Raji (cell line): ENCODE results near the gene DTL.

Experiments
- POLR2A ChIP-seq: IDR thresholded peaks from 2 replicates; pipeline ENCODE4 v1.6.1; 2011; ENCODE audit warnings: low read depth, low read length, control low read depth; ENCODE audit not compliant: insufficient read depth

DTL gene

DNA sequence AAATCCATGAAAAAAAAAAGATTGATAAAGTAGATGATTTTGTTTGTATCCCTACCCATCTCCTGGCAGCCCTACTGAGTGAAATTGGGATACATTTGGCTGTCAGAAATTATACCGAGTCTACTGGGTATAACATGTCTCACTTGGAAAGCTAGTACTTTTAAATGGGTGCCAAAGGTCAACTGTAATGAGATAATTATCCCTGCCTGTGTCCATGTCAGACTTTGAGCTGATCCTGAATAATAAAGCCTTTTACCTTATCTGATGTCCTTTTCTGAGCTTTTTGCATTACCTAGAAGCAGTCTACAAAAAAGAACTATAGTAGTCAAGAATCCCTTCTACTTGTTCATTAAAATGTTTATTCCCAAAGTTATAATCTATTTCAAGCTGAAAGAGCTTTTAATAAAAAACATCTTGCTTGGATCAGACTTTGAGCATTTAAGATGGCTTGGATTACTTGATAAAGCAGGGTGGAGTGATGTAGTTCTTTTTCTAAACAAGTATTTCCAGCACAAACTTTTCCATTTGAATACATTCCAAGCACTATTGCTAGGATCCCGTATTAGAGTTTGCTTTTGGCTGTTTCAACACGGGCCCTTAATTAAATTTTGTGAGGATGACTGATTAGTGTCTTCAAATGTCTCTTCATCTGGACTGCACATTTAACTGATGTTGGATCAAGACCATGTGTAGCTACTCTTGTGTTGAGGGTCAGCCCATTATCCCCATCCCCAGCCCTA is 69.2 kb downstream of the DTL start:
- TF ChIP-seq POLR2A: no peak

DNA sequence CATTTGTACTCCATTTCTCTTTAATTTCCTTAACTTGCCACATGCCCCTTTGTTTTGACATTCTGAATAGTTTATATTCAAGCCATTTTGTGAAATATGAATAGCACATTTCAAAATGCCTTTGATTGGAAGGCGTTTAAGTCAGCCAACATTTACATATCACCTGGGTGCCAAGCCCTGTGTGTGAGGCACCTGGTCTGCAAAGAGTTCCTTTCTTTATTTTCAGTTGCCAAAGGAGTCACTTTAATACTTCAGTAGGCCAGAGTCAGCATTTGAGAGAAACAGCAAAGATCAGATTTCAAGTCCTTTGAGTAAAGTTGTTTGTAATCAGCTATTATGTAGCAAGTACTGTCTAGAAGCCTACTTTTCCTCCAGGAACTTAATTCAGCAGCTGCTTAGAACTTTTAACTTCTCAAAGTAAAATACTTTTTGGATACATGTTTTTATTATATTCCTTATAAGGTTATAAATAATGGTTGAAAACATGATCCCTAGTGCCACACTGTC is 70.8 kb downstream of the DTL start:
- no peak for TF ChIP-seq POLR2A

DNA sequence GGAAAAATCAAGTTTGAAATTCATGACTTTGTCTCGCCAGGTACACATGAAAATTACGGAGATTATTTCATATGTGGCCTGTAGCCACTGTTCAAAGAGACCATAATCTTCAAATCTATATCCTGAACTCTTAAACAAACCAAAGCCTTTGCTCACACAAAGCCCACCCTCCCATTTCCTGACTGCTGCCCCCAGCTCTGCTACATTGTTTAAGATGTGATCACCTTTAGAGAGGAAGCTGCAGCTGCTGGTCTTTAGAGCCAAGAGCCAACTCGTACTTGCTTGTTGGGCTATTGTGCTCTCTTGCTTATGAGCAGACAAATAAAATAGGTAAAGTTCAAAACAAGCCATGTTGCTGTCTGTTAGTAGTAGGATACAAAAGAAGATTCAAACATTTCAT is 71.9 kb downstream of the DTL start:
- TF ChIP-seq POLR2A: no peak

DNA sequence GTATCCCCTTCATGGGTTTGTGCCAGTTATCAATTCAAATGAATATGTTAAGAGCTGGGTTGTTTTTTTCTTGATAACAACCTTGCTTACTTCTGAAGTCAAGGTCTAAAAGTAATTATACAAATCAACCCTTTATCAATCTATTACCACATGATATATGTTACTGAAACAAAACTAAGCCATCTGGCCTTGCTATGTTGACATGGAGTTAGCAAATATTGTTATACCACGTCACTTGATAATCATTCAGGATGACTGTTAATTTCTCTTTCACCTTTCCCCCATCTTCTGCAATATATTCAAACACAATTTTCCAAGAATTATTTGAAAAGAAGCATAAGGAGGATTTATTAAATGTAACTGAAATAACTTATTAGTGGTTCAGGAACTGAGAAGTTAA is 72.6 kb downstream of the DTL start:
- TF ChIP-seq POLR2A: no peak

DNA sequence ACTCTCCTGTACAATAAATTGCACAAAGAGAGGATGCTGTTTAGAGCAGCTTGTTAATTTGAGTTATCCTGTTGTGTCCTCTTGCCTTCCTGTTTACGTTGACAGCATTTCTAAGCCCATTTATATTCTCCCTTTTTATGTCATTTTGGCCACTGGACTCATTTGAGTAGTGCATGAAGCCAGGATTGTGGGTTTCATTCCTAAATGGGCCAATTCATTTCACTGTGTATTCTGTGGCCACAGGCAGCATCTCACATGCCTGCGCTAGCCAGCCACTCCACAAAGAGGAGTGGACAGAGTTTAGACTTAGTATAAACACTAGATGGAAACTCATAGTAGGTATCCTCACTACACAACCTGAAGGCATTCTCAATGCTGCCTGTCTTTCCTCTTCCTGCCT is 73.4 kb downstream of the DTL start:
- no peak for TF ChIP-seq POLR2A

DNA sequence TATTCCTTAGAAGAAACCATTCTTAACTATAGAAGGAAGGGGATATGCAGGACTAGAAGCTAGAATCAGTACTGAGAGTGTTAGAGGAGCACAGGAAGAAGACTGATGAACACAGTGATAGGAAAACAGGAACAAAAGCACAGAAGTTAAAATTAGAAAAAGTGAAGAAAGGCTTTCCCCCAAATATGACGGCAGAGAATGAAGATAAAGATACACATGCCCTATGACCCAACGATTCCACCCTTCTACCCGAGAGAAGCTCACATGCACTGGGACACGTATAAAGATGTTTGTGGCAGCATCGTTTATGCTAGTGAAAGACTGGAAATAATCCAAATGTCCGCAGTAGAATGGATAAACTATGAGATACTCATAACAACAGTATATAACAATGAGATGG is 74.2 kb downstream of the DTL start:
- no peak for TF ChIP-seq POLR2A

DNA sequence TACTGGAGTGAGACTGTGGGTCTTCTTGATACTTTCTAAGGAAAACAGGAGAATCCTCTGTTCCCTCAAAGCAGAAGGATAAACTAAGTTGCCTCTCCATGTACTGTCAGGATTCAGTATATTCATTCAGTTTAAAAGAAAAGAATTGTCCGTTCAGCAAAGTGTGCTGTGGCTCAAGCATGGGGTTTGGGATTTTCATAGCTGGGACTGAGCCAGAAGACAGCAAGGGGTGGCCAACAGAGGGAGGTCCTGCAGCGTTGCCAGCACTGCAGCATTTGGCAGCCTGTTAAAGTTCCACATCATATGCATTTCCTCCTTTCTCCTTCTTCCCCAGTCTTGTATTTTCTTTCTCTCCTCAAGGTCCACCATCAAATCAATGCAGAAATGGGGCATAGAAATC is 75.1 kb downstream of the DTL start:
- TF ChIP-seq POLR2A: no peak

DNA sequence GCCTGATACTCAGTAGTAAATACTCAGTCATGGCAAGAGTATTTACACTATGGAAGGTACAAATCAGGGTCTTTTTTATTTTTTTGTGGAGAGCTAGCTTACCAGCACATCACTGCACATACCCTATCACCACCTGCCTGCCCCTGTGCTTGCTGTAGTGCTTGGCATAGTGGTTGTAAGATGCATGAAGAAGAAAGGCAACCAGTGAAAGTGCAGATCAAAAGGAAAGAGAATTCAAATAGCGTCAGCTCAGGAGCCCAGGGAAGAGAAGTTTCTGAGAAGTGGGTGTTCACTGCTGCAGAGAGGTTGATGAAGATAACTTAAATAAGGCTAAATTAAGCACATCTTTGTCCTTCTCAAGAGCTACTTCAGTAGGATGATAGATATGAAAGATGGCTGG is 76.0 kb downstream of the DTL start:
- no peak for TF ChIP-seq POLR2A

DNA sequence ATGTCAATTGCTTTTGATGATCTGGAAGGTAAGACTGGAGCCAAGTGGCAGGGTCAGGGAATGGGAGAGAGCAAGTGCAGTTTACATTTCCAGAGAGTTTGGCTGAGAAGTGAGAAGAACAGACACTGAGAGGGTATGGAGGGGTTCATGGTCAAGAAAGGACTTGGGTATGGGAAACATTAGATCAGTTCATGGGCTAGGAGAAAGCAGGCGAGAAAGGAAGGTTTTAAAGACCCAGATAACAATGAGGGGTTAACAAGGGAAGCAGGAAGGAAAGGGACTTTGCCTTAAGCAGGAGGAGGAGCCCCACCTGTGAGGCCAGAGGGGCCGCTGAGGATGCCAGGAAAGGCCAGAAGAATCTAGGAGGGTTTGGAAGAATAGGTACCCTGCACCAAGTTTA is 78.2 kb downstream of the DTL start:
- no peak for TF ChIP-seq POLR2A

DNA sequence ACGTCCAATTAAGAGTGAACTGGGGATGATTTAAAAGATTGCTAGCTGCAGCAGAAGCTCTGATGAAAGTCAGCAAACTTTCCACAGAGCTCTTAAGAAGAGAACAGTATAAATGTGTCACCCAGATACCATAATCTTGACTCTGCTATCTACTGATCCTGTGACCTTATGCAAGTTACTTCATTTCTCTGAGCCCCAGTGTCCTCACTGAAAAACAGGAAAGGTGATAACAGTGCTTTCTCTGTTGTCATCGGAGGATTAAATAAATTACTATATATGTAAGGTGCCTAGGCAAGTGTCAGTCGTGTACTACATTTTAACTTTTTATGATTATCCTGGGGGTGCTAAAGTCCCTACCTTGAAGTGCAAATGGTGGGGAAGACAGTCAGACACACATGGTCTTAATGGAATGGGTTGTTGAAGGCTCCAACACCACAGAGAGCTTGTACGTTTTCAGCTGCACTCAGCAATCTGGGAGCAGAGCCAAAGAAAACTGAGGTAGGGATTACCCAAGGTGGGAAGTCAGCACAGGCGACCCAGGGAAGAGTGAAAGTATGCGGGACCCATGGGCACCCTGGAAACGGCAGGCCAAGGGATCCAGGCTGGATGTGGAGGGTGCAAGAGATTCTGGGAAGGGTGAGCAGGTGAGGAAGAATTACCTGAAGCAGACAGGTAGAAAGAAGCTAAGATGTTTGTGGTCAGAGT is 82.8 kb downstream of the DTL start:
- TF ChIP-seq POLR2A: no peak

DNA sequence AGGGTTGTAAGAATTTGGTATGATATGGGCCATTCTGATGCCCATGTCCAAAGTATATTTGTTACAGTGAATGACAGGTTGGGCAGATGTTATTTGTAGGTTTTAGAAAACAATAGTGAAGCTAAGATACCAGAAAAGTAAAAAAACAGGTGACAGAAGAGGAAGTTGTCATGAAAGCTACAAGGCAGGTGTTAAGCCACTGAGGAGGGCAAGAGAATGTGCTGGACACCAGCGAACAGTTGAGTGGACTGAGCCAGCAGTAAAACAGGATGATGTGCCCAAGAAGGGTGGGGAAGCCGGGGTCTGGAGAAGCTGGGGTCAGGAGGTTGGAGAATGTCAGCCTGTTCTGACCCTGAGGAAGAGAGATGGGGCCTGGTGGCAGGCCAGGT is 83.3 kb downstream of the DTL start:
- no peak for TF ChIP-seq POLR2A

DNA sequence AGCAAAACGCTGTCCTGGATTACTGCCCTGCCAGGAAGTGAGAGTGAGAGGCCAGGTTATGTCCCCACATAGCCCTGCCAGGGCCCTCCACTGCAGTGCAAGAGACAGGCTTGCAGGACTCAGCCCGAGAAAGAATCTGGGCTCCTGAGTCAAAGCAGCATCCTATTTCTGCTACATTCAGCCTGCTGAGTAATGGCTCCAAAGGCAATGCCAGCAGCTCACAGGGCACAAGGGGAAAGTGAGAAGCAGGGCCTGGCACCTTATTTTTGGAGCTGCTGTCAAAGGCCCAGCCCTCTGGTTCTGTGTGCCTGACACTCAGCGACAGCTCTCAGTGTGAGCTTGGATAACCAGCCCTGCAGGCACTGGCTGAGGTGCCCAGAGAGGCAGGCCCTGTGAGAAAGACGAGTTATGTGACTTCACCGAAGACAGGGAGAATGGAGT is 83.9 kb downstream of the DTL start:
- no peak for TF ChIP-seq POLR2A

DNA sequence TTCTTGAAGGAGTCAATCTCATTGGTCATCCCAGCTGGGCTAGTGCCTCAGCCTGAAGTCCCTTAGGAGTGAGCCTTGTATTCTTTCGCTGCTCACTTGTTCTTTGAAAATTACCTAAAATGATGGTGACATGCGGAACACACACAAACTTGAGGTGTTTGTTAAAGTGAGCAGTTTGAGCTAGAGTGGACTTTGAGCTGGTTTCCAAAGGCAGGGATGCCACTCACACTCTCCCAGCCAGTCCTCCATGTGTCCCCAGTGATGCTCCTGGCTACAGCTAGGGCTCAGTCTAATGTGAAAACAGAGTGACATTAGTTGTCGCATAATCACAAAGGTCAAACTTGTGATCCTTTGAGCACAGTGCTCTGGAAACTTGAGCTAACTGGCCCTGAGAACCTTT is 84.3 kb downstream of the DTL start:
- no peak for TF ChIP-seq POLR2A

DNA sequence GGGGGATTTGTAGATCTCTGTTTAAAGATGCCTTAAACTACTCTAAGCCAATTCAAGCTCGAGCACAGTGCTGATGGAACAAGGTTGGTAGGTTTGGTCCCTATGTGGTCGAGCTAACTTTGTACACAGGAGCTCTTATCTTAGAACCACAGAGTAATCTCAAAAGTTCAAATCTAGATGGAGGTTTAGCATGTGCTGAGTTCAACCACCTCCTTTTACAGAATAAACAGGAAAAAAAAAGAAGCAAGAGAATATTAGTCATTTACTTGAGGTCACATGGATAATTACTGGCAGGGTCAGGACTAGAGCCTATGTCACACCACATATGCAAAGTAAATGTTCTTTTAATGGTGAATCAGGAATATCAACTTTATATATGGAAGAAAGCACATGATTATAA is 86.2 kb downstream of the DTL start:
- TF ChIP-seq POLR2A: no peak

DNA sequence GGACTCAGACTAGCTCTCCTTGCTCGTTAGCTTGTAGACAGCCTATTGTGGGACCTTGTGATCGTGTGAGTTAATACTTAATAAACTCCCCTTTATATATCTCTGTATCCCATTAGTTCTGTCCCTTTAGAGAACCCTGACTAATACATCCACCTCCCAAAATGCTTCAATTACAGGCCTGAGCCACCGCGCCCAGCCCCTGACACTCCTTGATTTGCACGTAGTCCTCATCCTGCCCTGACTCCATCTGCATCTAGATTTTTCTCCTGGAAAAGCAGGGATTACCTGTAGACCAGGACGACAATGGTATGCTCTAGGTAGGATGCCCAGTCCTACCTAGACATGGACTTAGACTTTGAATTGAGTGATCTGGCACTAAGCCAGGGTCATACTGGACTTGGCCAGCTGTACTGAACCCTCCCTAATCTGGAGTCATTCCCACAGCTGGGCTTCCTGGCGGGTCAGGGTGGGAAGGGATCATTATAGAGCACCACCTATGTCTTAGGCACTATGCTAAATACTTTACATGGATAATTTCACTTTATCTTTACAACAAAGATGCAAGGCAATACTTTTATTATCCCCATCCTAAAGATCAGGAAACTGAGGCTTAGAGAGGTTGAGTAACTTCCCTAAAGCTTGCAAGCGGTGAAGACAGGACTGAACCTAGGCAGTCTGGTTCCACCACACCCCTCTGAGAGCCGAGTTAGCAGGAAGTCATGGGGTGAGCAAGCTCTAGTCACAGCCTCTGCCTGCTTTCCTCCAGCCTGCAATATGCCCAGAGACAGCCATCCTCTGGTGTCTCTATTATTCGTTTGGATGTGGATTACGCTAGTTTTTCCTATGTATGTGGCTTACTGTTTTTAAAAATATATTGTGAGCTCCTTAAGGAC is 89.4 kb downstream of the DTL start:
- TF ChIP-seq POLR2A: no peak

DNA sequence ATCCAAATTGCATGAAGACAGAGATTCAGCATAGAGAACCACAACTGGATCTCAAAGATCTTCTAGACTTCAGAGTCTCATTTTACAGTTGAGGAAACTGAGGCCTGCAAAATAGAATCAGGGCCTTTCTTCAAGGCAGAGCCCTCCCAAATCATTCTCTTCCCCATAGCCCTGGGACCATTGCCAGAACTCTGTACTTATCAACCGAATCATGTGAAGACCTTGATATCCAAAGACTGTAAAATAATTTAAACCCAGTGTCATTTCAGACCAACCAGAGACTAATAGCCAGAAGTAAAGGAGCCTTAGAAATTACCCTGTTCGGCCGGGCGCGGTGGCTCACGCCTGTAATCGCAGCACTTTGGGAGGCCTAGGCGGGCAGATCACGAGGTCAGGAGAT is 90.1 kb downstream of the DTL start:
- TF ChIP-seq POLR2A: no peak

DNA sequence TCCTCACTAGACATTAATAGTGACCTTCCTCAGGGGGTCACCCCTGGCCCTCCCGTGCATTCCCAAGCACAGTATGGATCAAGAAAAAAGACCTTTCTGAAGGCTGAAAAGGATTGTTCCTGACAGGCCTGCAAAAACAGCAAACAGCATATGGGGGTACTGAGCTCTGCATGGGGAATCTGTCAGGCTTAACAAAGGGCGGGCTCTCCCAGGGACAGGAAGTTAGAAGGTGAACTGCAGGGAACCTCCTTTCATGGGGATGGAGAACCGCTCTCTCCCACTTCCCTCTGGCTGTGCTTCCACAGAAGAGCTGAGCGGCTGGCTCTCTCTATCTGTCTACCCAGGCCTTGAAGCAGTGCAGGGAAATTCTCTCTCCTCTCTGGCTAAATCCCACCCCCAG is 91.7 kb downstream of the DTL start:
- TF ChIP-seq POLR2A: no peak
